GM19238 (cell line): Measurements from ENCODE around the gene CCDC7.
"Not testable (repeated sequence)": the region's sequence is repeated elsewhere in the genome, so short reads cannot be mapped to it uniquely, and the experiment has no call there.

Experiments used
- DNase-seq: peaks from one replicate; pipeline ENCODE4 v3.0.0; 2011; ENCODE audit warnings: low spot score; ENCODE audit not compliant: insufficient read length

The CCDC7 gene

DNA sequence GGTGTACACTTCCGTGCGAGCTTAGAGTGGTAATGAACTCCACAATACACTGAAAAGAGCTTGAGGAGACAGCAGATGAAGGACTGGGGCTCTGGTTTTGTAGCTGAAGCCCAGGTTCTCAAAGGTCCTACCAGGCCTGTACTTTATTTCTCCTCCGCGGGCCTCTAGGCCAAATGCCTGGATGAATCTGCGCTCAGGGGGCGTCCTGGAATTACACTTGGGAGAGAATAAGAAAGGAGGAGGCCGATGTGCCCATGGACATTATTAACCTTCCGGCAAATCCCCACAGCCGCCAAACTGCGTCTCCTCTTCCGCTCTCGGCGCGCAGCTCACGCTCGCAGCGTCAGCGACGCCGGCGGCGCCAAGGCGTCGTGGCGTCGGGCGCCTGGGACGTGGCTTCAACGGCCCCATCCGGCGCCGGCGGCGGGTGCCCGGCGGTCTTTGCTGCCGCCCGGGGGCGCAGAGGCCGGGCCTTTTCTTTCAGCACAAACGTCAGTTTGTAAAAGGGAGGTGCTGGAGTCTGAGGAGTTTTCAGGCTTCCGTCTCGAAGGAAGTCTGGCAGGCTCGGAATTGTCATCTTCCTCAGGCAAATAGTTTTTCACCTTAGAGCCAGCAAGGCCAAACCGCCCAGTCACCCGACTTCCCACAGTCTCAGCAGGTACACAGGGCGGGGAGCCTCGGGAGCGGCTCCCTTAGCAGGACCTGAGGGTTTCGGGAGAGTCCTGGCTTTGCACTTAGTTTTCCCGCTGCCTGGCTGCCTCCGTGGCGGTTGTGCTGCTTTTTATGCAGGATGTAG, at the start of gene CCDC7:
Gene CCDC7, plus strand, starts transcription at position 401 of the 796 bp plus-strand sequence. CDS start 5,503 bp downstream, outside the sequence.
- DNase-seq, result peak; percentile 73

DNA sequence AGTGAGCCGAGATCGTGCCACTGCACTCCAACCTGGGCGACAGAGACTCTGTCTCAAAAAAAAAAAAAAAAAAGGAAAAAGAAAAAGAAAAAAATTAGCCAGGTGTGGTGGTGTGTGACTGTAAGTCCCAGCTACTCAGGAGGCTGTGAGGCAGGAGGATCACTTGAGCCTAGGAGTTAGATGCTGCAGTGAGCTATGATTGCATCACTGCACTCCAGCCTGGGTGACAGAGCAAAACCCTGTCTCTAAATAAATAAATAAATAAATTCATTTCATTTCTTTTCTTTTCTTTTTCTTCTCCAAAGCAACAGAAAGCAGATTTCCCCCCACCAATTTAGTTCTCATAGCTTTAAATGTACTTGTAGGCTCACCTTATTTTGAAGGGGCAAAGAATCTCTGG, 48.8 kb upstream of the CCDC7 start:
- not testable (repeated sequence) for DNase-seq

DNA sequence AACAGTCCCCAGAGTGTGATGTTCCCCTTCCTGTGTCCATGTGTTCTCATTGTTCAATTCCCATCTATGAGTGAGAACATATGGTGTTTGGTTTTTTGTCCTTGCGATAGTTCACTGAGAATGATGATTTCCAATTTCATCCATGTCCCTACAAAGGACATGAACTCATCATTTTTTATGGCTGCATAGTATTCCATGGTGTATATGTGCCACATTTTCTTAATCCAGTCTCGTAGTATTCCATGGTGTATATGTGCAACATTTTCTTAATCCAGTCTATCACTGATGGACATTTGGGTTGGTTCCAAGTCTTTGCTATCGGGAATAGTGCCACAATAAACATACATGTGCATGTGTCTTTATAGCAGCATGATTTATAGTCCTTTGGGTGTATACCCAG, 46.2 kb upstream of the CCDC7 start:
- not testable (repeated sequence) for DNase-seq

GRCh38 chr10:32400961-32401360, 45.0 kb upstream of the CCDC7 start:
- no peak for DNase-seq

DNA sequence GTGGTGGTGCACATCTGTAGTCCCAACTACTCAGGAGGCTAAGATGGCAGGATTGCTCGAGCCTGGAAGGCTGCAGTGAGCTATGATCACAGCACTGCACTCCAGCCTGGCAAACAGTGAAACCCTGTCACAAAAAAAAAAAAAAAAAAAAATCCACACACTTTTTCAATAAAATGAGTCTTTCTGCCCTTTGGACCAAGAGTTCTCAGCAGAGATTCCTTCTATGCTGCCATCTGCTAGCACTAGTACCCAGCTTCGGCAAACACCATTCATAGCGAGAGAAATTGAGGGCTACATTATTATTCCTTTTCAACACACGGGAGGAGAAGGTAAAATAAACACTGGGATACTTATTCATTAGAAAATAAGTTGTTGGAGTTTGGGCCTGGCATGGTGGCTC, 43.4 kb upstream of the CCDC7 start:
- no peak for DNase-seq

- DNase-seq, result no peak
Measured at GRCh38 chr10:32403091-32403490, 42.8 kb upstream of the CCDC7 start.

GRCh38 chr10:32408690-32409089, 37.2 kb upstream of the CCDC7 start:
- no peak for DNase-seq

DNA sequence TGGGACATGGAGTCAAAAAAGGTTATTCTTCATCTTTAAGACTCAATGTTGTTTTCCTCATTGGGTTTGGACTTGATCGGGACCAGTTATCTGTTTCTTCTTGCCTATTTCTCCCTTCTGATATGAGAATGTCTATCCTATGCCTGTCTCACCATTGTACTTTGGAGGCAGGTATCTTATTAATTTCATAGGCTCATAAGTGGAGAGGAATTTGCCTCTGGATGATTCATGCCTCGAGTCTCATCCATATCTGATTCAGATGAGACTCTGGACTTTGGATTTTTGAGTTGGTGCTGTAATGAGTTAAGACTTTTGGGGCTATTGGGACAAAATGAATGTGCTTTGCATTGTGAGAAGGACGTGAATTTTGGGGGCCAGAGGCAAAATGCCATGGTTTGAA, 36.2 kb upstream of the CCDC7 start:
- no peak for DNase-seq

GRCh38 chr10:32410569-32410968, 35.4 kb upstream of the CCDC7 start:
- DNase-seq, result no peak

- DNase-seq, result no peak
Measured at GRCh38 chr10:32411797-32412498, 34.0 kb upstream of the CCDC7 start.

DNA sequence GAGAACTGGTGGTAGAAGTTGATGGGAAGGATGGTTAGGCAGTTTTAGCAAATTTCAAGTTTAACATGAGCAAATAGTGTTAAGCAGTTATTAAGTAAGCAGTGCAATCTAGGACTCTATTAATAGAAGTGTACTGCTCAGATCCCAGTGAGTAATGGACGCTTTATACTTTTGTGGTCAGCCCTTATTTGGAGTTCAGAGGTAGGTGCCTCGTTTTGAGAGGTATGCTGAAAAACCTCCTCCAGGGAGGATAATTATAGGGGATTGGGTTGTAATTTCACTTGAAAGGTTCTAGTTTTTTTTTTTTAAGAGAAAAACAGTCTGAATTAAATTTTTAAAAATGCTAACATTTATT, 33.5 kb upstream of the CCDC7 start:
- no peak for DNase-seq

DNA sequence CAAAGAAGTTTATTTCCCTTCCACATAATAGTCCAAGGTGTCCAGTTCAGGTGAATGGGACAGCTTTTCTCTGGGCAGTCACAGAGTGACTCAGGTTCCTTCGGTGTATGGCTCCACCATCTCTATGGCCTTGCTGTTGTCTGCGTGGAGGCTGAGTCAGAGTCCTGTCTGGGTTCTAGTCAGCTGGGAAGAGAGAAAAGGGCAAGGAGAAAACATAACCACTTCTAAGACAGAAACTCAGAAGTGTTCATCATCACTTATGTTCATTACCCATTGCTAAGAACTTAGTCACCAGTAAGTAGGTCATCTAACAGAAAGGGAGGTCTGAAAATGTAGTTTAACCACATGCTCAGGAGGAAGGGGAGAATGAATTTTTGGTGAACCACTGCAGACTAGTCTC, 32.4 kb upstream of the CCDC7 start:
- DNase-seq, result no peak

GRCh38 chr10:32415361-32415760, 30.6 kb upstream of the CCDC7 start:
- no peak for DNase-seq

GRCh38 chr10:32417911-32418547, 27.9 kb upstream of the CCDC7 start:
- no peak for DNase-seq

- DNase-seq, result no peak
Measured at GRCh38 chr10:32418572-32418971, 27.4 kb upstream of the CCDC7 start.

DNA sequence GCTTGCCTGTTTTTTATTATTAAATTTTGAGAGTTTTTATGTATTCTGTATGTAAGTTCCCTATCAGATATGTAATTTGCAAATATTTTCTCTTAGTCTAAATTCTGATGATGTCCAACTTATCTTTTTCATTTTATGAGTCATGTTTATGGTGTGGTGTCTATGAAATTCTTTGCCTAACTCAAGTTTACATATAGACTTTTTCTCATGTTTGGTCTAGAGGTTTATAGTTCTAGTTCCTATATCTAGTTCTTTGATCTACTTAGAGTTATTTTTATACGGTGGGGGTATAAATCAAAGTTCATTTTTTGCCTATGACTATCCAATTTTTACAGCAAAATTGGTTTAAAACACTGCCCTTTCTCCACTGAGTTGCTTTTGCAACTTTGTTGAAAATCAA, 26.3 kb upstream of the CCDC7 start:
- DNase-seq, result no peak

- DNase-seq, result no peak
Measured at GRCh38 chr10:32426186-32426585, 19.8 kb upstream of the CCDC7 start.

- no peak for DNase-seq
Measured at GRCh38 chr10:32433542-32433941, 12.4 kb upstream of the CCDC7 start.

DNA sequence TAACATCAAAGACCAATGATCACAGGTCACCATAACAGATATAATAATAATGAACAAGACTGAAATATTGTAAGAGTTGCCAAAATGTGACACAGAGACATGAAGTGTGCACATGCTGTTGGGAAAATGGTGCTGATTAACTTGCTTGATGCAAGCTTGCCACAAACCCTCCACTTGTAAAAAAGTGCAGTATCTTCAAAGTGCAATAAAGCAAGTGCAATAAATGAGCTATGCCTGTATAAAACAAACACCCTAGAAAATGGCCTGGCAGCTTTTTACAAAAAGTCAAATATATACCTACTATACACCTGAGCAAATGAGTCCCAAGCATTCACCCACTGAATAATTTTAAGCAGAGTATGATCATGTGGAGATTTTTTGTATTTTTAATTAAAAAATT, 9.7 kb upstream of the CCDC7 start:
- DNase-seq, result no peak

DNA sequence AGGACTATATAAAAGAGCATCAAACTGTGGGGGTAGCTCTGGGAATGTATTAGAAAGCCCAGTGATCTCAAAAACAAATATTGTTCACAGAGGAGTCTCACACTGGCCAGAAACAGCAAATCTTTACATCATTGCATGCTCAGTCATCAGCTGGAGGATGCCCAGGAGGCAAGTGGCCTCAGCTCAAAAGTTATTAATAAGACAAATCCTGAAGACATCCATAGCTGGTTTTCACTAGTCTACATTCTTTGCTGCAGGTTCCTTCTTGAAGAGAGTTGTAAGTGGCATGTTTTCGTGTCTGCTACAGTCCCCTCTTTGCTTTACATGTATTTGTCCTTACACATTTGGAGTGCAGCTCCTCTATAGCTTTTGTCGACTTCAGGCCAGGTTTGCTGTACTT, 8.6 kb upstream of the CCDC7 start:
- no peak for DNase-seq

DNA sequence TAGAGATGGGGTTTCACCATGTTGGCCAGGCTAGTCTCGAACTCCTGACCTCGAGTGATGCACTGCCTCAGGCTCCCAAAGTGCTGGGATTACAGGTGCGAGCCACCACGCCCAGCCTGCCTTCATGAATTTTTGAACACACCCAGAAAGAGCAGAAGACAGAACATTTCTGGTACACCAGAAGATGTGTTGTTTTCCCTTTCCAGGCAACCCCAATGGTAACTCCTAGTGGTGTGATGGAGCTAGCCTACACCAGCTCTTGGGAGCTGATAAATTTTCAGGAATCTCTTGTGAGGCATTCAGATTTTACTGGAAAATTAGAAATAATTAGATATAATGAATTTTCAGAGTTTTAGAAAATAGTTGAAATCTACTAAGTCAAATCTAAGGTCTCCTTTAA, 904 bp upstream of the CCDC7 start:
- no peak for DNase-seq
